Activated CD4-positive, alpha-beta T cell treated with anti-CD3 and anti-CD28 coated beads, Interleukin-2, Interleukin-4, amounts not matched to agents 100 ng/mL and 50 ng/mL, durations not matched to agents 16 hours and 8 hours (primary cell): ENCODE data around the gene EMID1.
"Not testable (repeated sequence)": the region's sequence is repeated elsewhere in the genome, so short reads cannot be mapped to it uniquely, and the experiment has no call there.

Experiments used
- DNase-seq: peaks from one replicate; pipeline ENCODE4 v3.0.0-alpha.2; 2020; ENCODE audit warnings: low spot score

EMID1 gene

GRCh38 chr22:29211466-29211865, 5.8 kb downstream of the EMID1 start:
- DNase-seq: no peak

GRCh38 chr22:29212743-29213142, 7.0 kb downstream of the EMID1 start:
- DNase-seq: no peak

GRCh38 chr22:29213493-29213892, 7.8 kb downstream of the EMID1 start:
- DNase-seq: no peak

GRCh38 chr22:29214232-29214631, 8.5 kb downstream of the EMID1 start:
- no peak for DNase-seq

- no peak for DNase-seq
Observed at GRCh38 chr22:29215012-29215860, 9.5 kb downstream of the EMID1 start.

GRCh38 chr22:29216011-29216872, 10.5 kb downstream of the EMID1 start:
- DNase-seq: no peak

- no peak for DNase-seq
Observed at GRCh38 chr22:29216873-29217666, 11.4 kb downstream of the EMID1 start.

- no peak for DNase-seq
Observed at GRCh38 chr22:29217827-29218757, 12.4 kb downstream of the EMID1 start.

GRCh38 chr22:29218758-29219408, 13.2 kb downstream of the EMID1 start:
- DNase-seq: no peak

- DNase-seq: not testable (repeated sequence)
Observed at GRCh38 chr22:29219409-29219782, 13.7 kb downstream of the EMID1 start.

GRCh38 chr22:29219881-29220670, 14.4 kb downstream of the EMID1 start:
- no peak for DNase-seq

GRCh38 chr22:29224121-29224858, 18.6 kb downstream of the EMID1 start:
- no peak for DNase-seq

- DNase-seq: no peak
Observed at GRCh38 chr22:29224859-29225410, 19.2 kb downstream of the EMID1 start.

- DNase-seq: no peak
Observed at GRCh38 chr22:29225422-29226090, 19.9 kb downstream of the EMID1 start.

GRCh38 chr22:29226351-29226981, 20.8 kb downstream of the EMID1 start:
- no peak for DNase-seq

GRCh38 chr22:29230972-29231875, 25.5 kb downstream of the EMID1 start:
- no peak for DNase-seq
